Measurements from ENCODE around the gene GPR119. TPM values are rescaled to one million over a fixed set of nuclear protein-coding genes. Genes with fewer than 3 reads are reported as not detected.
"Not testable (repeated sequence)": the region's sequence is repeated elsewhere in the genome, so short reads cannot be mapped to it uniquely, and the experiment has no call there.

Gene GPR119
- total and polyA plus RNA-seq, 2 donors = not detected

DNA sequence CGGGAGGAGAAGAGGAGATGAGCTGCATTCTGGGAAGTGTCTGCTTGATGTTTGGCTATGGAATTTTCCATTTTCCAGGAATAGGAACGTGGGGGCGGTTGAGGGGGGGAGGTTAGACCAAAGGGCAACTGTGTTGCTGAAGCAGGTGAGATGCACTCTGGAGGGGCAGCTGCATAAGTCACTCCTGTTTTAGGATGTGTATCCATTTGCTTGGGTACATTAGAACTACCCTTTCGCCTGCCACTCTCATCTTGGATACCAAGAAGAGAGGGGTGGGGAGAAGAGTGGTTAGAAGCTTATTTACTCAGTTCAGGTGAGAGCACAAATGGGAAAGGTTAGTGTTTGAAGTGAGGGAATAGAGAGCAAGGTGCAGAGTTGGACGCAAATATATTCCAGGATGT lies 934 bp upstream of the GPR119 start:
- no peak for DNase-seq (ENCODE audit: extremely low spot score)
- H3K27ac ChIP-seq (ENCODE audit: low read depth) = no peak overlapping the region
- H3K4me1 ChIP-seq (ENCODE audit: insufficient read depth) = no peaks in the 10 kb centered on the region
- 79% methylated on average over 5 of the region's 5 CpGs for WGBS
- H3K36me3 ChIP-seq (ENCODE audit: insufficient read depth) = no peaks in the 10 kb centered on the region
- no peak overlapping the region for H3K4me3 ChIP-seq (ENCODE audit: low read depth, low read length)

DNA sequence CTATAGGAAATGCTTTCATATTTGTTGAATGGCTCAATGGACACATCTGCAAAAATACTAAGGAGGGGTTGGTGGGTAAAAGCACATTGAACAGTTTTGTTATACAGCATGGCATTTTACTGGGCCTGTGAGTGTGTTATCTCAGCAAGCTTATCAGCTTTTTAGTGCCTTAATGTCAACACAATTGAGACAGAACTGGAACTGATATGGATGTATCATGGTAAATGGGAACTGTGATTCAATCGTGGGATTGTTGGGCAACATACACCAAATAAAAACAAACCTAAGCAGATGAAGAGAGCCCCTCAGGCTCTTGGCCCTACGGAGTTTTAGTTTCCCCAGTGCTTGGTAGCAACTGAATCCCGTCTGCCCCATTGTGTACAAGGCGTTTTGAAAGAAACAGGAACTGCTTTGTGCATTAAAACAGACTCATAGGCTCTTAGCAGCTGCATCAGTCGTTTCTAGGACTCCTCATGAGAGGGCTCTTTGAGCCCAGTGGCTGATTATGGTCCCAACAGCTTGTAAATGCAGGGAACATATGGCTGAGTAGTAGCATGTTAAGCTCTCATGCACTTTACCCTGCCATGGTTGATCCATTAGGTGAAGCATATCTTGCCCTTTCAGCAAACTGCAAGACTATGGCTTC lies 7.3 kb downstream of the GPR119 start:
- no peak for DNase-seq (ENCODE audit: extremely low spot score)

DNA sequence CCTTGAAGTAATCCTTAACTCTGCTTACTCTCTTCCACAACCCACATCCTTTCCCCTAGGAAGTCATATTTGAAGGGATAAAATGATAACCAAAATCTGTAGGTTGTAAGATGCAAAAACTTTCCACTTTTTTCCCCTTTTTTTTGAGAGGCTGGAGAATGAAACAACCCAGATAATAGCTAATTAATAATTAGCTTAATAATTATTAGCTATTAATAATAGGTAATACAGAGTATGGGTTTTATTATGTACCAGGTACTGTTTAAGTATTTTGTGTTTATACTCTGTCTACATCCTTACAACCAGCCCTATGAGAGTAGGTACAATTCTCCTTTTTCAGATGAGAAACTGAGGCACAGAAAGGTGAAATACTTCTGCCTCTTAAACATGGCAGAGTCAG lies 9.4 kb downstream of the GPR119 start:
- Histone ChIP-seq H3K4me1 (ENCODE audit: insufficient read depth) (no peaks in the 10 kb centered on the region), H3K4me3 (ENCODE audit: low read depth, low read length) (no peak overlapping the region), H3K36me3 (ENCODE audit: insufficient read depth) (no peaks in the 10 kb centered on the region), H3K27ac (ENCODE audit: low read depth) (no peak overlapping the region)
- no peak for DNase-seq (ENCODE audit: extremely low spot score)

More for the DNA sequence above, 7.3 kb downstream of the GPR119 start:
- H3K36me3 ChIP-seq (ENCODE audit: insufficient read depth) = no peaks in the 10 kb centered on the region
- no peak overlapping the region for H3K4me3 ChIP-seq (ENCODE audit: low read depth, low read length)
- no peak overlapping the region for H3K27ac ChIP-seq (ENCODE audit: low read depth)
- no peaks in the 10 kb centered on the region for H3K4me1 ChIP-seq (ENCODE audit: insufficient read depth)
- 20% methylated on average over 5 of the region's 5 CpGs for WGBS

DNA sequence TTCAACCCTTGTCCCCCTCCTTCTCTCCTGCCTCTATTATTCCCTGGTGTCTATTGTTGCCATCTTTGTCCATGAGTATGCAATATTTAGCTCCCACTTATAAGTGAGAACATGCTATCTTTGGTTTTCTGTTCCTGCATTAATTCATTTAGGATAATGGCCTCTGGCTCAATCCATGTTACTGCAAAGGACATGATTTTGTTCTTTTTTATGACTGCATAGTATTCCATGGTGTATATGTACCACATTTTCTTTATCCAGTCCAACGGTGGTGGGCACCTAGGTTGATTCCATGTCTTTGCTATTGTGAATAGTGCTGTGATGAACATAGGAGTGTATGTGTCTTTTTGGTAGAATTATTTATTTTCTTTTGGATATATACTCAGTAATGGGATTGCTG lies 33.4 kb downstream of the GPR119 start:
- H3K4me1 ChIP-seq (ENCODE audit: insufficient read depth); H3K36me3 ChIP-seq (ENCODE audit: insufficient read depth); H3K27ac ChIP-seq (ENCODE audit: low read depth); H3K4me3 ChIP-seq (ENCODE audit: low read depth, low read length); DNase-seq (ENCODE audit: extremely low spot score): not testable (repeated sequence)
- WGBS = 98% methylated on average over 1 of the region's 1 CpG

DNA sequence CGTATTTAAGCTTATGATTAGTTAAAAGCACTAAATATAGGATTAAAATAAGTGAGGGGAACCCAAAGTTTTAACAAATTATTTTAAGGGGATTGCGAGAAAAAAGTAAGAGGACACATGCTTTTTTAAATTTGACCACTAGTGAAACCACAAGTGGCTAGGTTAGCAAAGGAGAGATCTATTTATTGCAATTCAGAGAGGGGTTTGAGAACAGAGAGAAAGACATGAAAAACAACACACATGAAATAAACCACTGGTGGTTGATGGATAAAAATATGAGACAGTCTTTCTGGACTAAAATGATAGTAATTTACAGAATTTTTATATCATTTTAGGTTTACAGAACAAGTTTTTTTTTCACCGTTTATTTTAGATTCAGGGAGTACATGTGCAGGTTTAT lies 33.9 kb downstream of the GPR119 start:
- DNase-seq (ENCODE audit: extremely low spot score) = no peak
- no peaks in the 10 kb centered on the region for H3K4me1 ChIP-seq (ENCODE audit: insufficient read depth)
- no peak overlapping the region for H3K27ac ChIP-seq (ENCODE audit: low read depth)
- H3K36me3 ChIP-seq (ENCODE audit: insufficient read depth) = no peaks in the 10 kb centered on the region
- no peak overlapping the region for H3K4me3 ChIP-seq (ENCODE audit: low read depth, low read length)
- 95% methylated on average over 3 of the region's 3 CpGs for WGBS

DNA sequence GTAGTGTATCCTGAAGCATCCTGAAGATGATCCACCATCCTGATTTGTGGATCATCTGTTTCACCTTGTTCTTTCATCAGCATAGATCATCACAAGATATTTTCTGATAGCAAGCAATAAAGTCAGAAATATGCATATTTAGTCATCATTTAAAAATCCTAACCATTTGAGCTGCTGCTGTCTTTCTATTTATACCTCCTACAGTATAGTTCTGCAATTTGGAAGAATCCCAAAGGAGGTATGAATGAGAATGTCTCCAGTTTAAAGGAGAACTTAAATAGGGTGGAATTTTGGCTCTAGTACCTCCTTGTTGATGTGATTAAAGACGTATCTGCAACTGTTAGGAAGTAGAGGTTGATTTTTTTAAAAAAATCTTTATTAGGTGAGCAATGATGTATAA lies 38.2 kb downstream of the GPR119 start:
- no peaks in the 10 kb centered on the region for H3K4me1 ChIP-seq (ENCODE audit: insufficient read depth)
- WGBS = 42% methylated on average over 1 of the region's 1 CpG
- DNase-seq (ENCODE audit: extremely low spot score) = no peak
- no peak overlapping the region for H3K4me3 ChIP-seq (ENCODE audit: low read depth, low read length)
- H3K36me3 ChIP-seq (ENCODE audit: insufficient read depth) = no peaks in the 10 kb centered on the region
- no peak overlapping the region for H3K27ac ChIP-seq (ENCODE audit: low read depth)

DNA sequence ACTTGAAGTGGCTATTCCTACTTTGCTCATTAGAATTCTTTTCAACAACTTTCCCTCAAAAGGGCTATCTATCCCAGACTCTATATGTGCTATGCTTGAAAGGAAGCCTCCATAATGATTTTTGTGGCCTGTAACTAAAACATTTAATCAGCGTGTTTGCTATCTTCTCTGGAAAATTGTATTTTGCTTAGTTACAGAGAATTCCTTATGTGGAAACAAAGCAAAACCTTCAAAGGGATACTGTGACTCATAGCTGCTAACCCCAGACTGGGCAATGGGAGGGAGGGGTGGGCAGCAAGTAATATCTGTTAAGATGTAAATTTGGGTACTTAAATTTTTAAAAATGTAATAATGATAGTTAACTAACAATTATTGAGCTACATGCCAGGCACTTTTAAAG lies 42.1 kb downstream of the GPR119 start:
- H3K4me1 ChIP-seq (ENCODE audit: insufficient read depth) = no peaks in the 10 kb centered on the region
- WGBS = 90% methylated on average over 1 of the region's 1 CpG
- no peaks in the 10 kb centered on the region for H3K36me3 ChIP-seq (ENCODE audit: insufficient read depth)
- H3K27ac ChIP-seq (ENCODE audit: low read depth) = no peak overlapping the region
- DNase-seq (ENCODE audit: extremely low spot score) = no peak
- no peak overlapping the region for H3K4me3 ChIP-seq (ENCODE audit: low read depth, low read length)

DNA sequence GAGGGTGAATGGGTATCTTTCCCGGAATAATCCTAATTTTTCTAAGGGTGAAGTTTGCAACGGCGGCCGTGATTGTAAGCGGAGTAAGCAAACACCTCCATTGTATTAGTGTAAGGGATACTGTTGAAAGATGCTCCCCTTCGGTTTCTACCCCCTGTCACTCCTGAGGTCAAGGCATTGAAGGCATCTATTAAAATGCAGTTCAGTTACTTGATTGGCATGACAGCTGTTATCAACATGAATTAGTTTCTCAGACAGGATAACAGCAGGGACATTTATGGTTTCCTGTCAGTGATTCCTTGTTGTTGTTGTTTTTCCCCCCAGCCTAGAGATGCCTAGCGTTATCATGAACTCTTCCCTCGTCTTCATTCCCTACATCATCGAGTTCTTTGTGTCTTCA lies 45.2 kb downstream of the GPR119 start:
- Histone ChIP-seq H3K36me3 (ENCODE audit: insufficient read depth) (no peaks in the 10 kb centered on the region), H3K4me1 (ENCODE audit: insufficient read depth) (no peaks in the 10 kb centered on the region), H3K27ac (ENCODE audit: low read depth) (no peak overlapping the region), H3K4me3 (ENCODE audit: low read depth, low read length) (peak overlapping the region; percentile 84)
- 3% methylated on average over 9 of the region's 9 CpGs for WGBS
- no peak for DNase-seq (ENCODE audit: extremely low spot score)

DNA sequence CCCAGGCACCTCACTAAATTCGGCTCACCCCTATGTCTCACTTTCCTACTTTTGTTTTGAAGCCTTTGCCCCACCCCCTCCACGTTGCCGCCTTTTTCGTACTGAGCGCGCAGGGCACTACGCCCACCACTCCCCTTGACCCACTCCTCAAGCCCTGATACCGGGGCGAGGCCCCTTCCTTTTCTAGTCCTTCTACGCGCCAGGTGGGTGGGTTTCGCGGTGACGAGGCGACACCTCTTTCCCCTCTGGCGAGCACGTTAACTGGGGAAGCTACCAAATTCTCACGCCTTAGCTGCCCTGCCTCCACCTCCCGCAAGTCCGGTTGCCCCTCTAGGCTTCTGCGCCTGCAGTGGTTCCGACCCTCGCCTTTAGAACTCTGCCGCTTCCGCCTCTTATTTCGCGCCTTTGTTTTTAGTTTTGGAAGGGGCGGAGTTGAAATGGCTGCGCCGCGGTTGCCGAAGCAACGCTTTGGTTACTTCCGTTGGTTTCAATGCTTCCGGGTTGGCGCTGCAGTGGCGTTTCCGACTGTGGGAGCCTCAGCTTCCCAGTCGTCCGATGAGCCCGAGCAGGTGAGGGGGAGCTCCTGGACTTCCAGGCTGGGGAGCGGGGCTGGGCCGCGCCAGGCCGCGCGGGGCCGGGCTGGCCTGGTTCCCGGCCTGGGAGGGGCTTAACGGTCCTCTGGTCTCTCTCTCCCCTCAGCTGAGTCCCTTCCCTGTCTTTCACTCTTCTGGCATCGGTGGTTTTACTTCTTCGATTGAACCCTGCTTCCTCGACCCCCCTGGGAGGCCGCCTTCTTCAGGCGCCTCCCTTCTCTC lies 45.9 kb downstream of the GPR119 start, which contains the start of gene SLC25A14:
SLC25A14 (plus strand) TSS at position 512 of the 815 bp plus-strand sequence. CDS start 360 bp downstream, outside the sequence.
- WGBS = under 1% methylated on average over 55 of the region's 55 CpGs
- Histone ChIP-seq H3K27ac (ENCODE audit: low read depth) (peak within 1 kb of the TSS; percentile 59), H3K4me3 (ENCODE audit: low read depth, low read length) (peak within 1 kb of the TSS; percentile 84), H3K4me1 (ENCODE audit: insufficient read depth) (no peaks in the 10 kb centered on the region), H3K36me3 (ENCODE audit: insufficient read depth) (no peaks in the 10 kb centered on the region)
- peak; percentile 55 for DNase-seq (ENCODE audit: extremely low spot score)

DNA sequence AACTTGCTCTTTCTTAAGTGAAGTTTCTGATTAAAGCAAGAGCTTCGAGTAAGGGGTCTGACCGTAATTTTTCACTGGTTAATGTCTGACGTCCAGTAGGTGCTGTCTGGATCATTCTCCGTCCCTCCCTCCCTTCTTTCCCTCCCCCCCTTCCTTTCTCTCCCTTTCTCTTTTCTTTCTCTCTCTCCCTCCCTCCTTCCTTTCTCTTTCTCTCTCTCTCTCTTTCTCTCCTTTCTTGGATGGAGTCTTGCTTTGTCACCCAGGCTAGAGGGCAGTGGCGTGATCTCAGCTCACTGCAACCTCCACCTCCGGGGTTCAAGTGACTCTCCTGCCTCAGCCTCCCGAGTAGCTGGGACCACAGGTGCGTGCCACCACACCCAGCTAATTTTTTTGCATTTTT lies 46.6 kb downstream of the GPR119 start:
- 63% methylated on average over 8 of the region's 8 CpGs for WGBS
- H3K27ac ChIP-seq (ENCODE audit: low read depth); DNase-seq (ENCODE audit: extremely low spot score); H3K4me1 ChIP-seq (ENCODE audit: insufficient read depth); H3K36me3 ChIP-seq (ENCODE audit: insufficient read depth): not testable (repeated sequence)
- peak overlapping the region; percentile 84 for H3K4me3 ChIP-seq (ENCODE audit: low read depth, low read length)

DNA sequence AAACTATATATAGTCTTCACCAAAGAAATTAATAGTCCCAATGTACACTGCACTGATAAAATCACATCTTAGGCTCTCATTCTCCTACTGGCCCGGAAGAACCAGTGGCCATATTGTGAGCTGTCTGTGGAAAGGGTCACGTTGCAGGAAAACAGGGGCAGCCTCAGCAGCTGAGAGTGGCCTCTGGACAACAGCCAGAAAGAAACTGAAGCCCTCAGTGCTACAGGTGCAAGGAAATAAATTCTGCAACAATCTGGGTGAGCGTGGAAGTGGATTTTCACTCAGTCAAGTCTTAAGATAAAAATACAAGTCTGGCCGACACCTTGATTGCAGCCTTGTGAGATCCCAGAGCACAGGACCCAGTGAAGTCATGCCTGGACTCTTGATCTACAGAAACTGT lies 48.9 kb downstream of the GPR119 start:
- Histone ChIP-seq H3K4me3 (ENCODE audit: low read depth, low read length) (no peak overlapping the region), H3K27ac (ENCODE audit: low read depth) (no peak overlapping the region), H3K4me1 (ENCODE audit: insufficient read depth) (no peaks in the 10 kb centered on the region), H3K36me3 (ENCODE audit: insufficient read depth) (no peaks in the 10 kb centered on the region)
- DNase-seq (ENCODE audit: extremely low spot score) = no peak
- 51% methylated on average over 4 of the region's 4 CpGs for WGBS

Other genes starting within 250 kb of the GPR119 start
- gene AIFM1, start 219.8 kb downstream of the GPR119 start, total RNA-seq = 10.8 TPM
- 26.2 TPM for gene AIFM1, start 219.8 kb downstream of the GPR119 start, polyA plus RNA-seq
- gene RAB33A, start 213.7 kb downstream of the GPR119 start, total RNA-seq = 2.5 TPM
- gene RAB33A, start 213.7 kb downstream of the GPR119 start, polyA plus RNA-seq = 2.4 TPM
- gene ZNF280C, start 116.8 kb downstream of the GPR119 start, total RNA-seq = 13.0 TPM
- gene ZNF280C, start 116.8 kb downstream of the GPR119 start, polyA plus RNA-seq = 2.0 TPM
- gene SLC25A14, start 45.8 kb downstream of the GPR119 start, total RNA-seq = 14.1 TPM
- gene SLC25A14, start 45.8 kb downstream of the GPR119 start, polyA plus RNA-seq = 8.5 TPM
- 24.0 TPM for gene RBMX2, start 16.3 kb upstream of the GPR119 start, total RNA-seq
- 20.6 TPM for gene RBMX2, start 16.3 kb upstream of the GPR119 start, polyA plus RNA-seq